Measurements from ENCODE around the gene PRKCA. TPM values are rescaled to one million over a fixed set of nuclear protein-coding genes. Genes with fewer than 3 reads are reported as not detected.
A peak's percentile ranks its signal among the peaks of the same experiment; 100 is the strongest.

The PRKCA gene
- total and polyA plus RNA-seq, 2 experiments from 2014 or later = 6.4 to 35.4 TPM

DNA sequence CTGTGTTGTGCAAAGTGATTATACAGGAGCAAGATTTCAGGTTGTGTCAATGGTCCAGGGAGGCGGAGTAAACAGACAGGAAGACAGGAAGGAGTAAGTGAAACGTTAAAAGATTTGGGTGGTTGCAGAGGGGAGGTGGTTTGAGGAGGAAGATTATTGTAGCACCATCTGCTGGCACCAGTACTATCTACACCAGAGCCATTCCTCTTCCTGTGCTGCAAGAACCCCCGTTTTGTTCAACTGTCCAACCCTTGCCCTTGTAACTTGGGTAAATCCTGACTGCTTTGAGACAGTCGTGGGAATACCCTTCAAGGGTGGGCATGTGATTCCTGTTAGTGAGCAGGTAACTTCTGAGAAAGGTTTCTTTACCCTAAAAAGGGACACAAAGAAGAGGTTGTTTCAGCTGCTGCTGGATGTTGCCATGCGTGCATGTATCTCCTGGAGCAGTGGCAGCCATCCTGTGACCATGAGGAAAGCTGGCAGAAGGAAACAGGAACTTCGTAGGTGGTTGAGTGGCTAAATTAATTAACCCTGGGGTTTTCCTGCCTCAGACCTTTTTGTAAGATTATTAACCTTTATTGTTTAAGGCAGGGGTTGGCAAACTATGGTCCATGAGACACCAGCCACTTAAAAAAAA lies 124.1 kb downstream of the PRKCA start:
- no peaks in the 10 kb centered on the region for H3K36me3 Mint-ChIP-seq (ENCODE audit: low read depth)
- no peak overlapping the region for H3K4me3 Mint-ChIP-seq
- H3K4me1 ChIP-seq (ENCODE audit: insufficient read depth) = no peaks in the 10 kb centered on the region
- DNase-seq (ENCODE audit: low spot score) (peak; percentile 65), ATAC-seq (peak; percentile 81)
- H3K4me1 Mint-ChIP-seq = peaks cover 23% of the 10 kb centered on the region
- no peaks in the 10 kb centered on the region; the same call in 2 of the 3 replicates for H3K9me3 Mint-ChIP-seq
- H3K9me2 ChIP-seq (ENCODE audit: insufficient read depth) = 0 out of 2 replicates have a peak, but pooled peaks cover 4% of the 10 kb centered on the region
- peaks cover 7% of the 10 kb centered on the region for H3K27me3 Mint-ChIP-seq (ENCODE audit: insufficient read depth, low read depth, poor library complexity)
- H3K4me3 ChIP-seq = no peak overlapping the region
- H3K27ac ChIP-seq (ENCODE audit: low read depth) = no peak overlapping the region
- H3K27me3 ChIP-seq (ENCODE audit: insufficient read depth) = no peaks in the 10 kb centered on the region
- no peaks in the 10 kb centered on the region for H3K36me3 ChIP-seq (ENCODE audit: insufficient read depth)
- H3K27ac Mint-ChIP-seq = 0 out of 2 replicates have a peak overlapping the region, but pooled peaks have one; percentile 0
- H3F3A ChIP-seq (replicated peaks; ENCODE audit: low read depth) = no peaks in the 10 kb centered on the region
- H2AFZ ChIP-seq = no peak overlapping the region
- TF ChIP-seq CREB1 (CRISPR knock-in tag; IDR thresholded peaks at IDR 0.05; ENCODE audit: low read depth) (no peak), EZH2phosphoT487 (IDR thresholded peaks at IDR 0.05; ENCODE audit: unreplicated experiment) (no peak)
- TF ChIP-seq, protein P1, sequence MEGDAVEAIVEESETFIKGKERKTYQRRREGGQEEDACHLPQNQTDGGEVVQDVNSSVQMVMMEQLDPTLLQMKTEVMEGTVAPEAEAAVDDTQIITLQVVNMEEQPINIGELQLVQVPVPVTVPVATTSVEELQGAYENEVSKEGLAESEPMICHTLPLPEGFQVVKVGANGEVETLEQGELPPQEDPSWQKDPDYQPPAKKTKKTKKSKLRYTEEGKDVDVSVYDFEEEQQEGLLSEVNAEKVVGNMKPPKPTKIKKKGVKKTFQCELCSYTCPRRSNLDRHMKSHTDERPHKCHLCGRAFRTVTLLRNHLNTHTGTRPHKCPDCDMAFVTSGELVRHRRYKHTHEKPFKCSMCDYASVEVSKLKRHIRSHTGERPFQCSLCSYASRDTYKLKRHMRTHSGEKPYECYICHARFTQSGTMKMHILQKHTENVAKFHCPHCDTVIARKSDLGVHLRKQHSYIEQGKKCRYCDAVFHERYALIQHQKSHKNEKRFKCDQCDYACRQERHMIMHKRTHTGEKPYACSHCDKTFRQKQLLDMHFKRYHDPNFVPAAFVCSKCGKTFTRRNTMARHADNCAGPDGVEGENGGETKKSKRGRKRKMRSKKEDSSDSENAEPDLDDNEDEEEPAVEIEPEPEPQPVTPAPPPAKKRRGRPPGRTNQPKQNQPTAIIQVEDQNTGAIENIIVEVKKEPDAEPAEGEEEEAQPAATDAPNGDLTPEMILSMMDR (conservative IDR thresholded peaks at IDR 0.05; ENCODE audit: low read depth in 2 of 2) = peak; percentile 52 to 68; a peak in 3 of 4 replicates
- TF ChIP-seq, protein P2, sequence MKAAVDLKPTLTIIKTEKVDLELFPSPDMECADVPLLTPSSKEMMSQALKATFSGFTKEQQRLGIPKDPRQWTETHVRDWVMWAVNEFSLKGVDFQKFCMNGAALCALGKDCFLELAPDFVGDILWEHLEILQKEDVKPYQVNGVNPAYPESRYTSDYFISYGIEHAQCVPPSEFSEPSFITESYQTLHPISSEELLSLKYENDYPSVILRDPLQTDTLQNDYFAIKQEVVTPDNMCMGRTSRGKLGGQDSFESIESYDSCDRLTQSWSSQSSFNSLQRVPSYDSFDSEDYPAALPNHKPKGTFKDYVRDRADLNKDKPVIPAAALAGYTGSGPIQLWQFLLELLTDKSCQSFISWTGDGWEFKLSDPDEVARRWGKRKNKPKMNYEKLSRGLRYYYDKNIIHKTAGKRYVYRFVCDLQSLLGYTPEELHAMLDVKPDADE (IDR thresholded peaks at IDR 0.05) = no peak
- no peak overlapping the region for H3K4me2 ChIP-seq
- peaks cover 10% of the 10 kb centered on the region for H3K79me2 ChIP-seq (replicated peaks; ENCODE audit: insufficient read depth)
- no peaks in the 10 kb centered on the region for H4K20me1 ChIP-seq (replicated peaks; ENCODE audit: insufficient read depth)

DNA sequence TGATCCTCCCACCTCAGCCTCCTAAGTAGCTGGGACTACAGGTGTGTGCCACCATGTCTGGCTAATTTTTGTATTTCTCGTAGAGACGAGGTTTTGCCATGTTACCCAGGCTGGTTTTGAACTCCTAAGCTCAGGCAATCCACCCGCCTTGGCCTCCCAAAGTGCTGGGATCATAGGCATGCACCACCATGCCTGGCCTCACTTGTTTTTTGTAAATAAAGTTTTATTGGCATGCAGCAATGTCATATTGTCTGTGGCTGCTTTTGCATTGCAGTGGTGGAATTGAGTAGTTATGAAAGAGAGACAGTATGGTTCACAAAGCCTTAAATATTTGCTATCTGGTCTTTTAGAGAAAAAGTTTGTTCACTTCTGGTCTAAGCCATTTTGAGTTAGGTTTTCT lies 124.7 kb downstream of the PRKCA start:
- H3K4me3 Mint-ChIP-seq = no peak overlapping the region
- Histone ChIP-seq H3K36me3 (ENCODE audit: insufficient read depth) (no peaks in the 10 kb centered on the region), H3K27me3 (ENCODE audit: insufficient read depth) (no peaks in the 10 kb centered on the region), H3K79me2 (replicated peaks; ENCODE audit: insufficient read depth) (peaks cover 10% of the 10 kb centered on the region), H3K4me2 (no peak overlapping the region), H3K4me1 (ENCODE audit: insufficient read depth) (no peaks in the 10 kb centered on the region), H3F3A (replicated peaks; ENCODE audit: low read depth) (no peaks in the 10 kb centered on the region), H2AFZ (no peak overlapping the region), H3K27ac (ENCODE audit: low read depth) (no peak overlapping the region), H4K20me1 (replicated peaks; ENCODE audit: insufficient read depth) (no peaks in the 10 kb centered on the region), H3K9me2 (ENCODE audit: insufficient read depth) (0 out of 2 replicates have a peak, but pooled peaks cover 4% of the 10 kb centered on the region), H3K4me3 (no peak overlapping the region)
- H3K27ac Mint-ChIP-seq = no peak overlapping the region
- DNase-seq (ENCODE audit: low spot score) (no peak), ATAC-seq (no peak)
- no peaks in the 10 kb centered on the region for H3K36me3 Mint-ChIP-seq (ENCODE audit: low read depth)
- H3K9me3 Mint-ChIP-seq = no peaks in the 10 kb centered on the region; the same call in 2 of the 3 replicates
- TF ChIP-seq, protein P3, sequence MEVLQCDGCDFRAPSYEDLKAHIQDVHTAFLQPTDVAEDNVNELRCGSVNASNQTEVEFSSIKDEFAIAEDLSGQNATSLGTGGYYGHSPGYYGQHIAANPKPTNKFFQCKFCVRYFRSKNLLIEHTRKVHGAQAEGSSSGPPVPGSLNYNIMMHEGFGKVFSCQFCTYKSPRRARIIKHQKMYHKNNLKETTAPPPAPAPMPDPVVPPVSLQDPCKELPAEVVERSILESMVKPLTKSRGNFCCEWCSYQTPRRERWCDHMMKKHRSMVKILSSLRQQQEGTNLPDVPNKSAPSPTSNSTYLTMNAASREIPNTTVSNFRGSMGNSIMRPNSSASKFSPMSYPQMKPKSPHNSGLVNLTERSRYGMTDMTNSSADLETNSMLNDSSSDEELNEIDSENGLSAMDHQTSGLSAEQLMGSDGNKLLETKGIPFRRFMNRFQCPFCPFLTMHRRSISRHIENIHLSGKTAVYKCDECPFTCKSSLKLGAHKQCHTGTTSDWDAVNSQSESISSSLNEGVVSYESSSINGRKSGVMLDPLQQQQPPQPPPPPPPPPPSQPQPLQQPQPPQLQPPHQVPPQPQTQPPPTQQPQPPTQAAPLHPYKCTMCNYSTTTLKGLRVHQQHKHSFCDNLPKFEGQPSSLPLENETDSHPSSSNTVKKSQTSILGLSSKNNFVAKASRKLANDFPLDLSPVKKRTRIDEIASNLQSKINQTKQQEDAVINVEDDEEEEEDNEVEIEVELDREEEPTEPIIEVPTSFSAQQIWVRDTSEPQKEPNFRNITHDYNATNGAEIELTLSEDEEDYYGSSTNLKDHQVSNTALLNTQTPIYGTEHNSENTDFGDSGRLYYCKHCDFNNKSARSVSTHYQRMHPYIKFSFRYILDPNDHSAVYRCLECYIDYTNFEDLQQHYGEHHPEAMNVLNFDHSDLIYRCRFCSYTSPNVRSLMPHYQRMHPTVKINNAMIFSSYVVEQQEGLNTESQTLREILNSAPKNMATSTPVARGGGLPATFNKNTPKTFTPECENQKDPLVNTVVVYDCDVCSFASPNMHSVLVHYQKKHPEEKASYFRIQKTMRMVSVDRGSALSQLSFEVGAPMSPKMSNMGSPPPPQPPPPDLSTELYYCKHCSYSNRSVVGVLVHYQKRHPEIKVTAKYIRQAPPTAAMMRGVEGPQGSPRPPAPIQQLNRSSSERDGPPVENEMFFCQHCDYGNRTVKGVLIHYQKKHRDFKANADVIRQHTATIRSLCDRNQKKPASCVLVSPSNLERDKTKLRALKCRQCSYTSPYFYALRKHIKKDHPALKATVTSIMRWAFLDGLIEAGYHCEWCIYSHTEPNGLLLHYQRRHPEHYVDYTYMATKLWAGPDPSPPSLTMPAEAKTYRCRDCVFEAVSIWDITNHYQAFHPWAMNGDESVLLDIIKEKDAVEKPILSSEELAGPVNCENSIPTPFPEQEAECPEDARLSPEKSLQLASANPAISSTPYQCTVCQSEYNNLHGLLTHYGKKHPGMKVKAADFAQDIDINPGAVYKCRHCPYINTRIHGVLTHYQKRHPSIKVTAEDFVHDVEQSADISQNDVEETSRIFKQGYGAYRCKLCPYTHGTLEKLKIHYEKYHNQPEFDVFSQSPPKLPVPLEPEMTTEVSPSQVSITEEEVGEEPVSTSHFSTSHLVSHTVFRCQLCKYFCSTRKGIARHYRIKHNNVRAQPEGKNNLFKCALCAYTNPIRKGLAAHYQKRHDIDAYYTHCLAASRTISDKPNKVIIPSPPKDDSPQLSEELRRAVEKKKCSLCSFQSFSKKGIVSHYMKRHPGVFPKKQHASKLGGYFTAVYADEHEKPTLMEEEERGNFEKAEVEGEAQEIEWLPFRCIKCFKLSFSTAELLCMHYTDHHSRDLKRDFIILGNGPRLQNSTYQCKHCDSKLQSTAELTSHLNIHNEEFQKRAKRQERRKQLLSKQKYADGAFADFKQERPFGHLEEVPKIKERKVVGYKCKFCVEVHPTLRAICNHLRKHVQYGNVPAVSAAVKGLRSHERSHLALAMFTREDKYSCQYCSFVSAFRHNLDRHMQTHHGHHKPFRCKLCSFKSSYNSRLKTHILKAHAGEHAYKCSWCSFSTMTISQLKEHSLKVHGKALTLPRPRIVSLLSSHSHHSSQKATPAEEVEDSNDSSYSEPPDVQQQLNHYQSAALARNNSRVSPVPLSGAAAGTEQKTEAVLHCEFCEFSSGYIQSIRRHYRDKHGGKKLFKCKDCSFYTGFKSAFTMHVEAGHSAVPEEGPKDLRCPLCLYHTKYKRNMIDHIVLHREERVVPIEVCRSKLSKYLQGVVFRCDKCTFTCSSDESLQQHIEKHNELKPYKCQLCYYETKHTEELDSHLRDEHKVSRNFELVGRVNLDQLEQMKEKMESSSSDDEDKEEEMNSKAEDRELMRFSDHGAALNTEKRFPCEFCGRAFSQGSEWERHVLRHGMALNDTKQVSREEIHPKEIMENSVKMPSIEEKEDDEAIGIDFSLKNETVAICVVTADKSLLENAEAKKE (CRISPR knock-in tag; IDR thresholded peaks at IDR 0.05) = no peak
- H3K27me3 Mint-ChIP-seq (ENCODE audit: insufficient read depth, low read depth, poor library complexity) = peaks cover 7% of the 10 kb centered on the region
- peaks cover 25% of the 10 kb centered on the region for H3K4me1 Mint-ChIP-seq
